GM19193 (cell line): ENCODE measurements around the gene PTPRT.

Experiments used
- POLR2A ChIP-seq: IDR thresholded peaks from 4 replicates; pipeline ENCODE4 v1.6.1; 2011; ENCODE audit not compliant: insufficient read depth, insufficient read length; ENCODE audit errors: extremely low read depth

The PTPRT gene

DNA sequence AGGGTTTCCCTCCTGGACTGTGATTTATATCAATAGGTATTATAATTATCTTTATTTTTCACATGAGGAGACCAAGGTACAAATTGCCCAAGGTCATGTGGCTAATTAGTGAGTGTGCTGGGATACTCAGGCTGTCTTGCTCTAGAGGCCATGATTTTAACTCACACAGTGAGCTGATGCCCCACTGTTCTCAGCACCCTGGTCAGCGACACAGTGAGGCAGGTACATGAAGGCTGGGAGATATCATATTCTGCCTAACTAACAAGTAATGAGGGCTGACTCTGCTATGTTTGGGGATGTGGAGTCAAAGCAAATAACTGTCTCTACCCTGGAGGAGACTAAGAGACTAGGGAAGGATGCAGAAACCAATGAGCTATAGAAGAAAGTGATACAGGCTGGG, 501.1 kb downstream of the PTPRT start:
- no peak for TF ChIP-seq POLR2A

DNA sequence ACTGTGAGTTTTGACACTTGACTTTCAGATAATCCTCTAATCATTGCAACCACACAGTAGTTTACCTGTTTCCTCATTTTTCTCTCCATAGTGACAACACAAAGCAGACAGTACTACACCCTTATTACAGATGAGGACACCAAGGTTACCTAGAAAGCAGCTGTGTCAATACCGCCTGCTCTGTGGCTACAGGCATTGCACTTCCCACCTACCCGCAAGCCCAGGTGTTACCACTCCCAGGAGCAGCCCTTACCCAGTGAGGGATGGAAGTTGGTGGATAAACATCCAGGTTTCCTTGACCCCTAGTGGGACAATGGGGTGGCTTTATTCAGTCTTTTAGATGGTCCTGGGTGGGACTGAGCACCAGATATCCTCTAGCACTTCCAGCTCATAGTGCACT, 503.6 kb downstream of the PTPRT start:
- TF ChIP-seq POLR2A = no peak

GRCh38 chr20:42678895-42679294, 510.8 kb downstream of the PTPRT start:
- no peak for TF ChIP-seq POLR2A

- no peak for TF ChIP-seq POLR2A
These were observed 533.6 kb downstream of the PTPRT start for GRCh38 chr20:42656130-42656529.

DNA sequence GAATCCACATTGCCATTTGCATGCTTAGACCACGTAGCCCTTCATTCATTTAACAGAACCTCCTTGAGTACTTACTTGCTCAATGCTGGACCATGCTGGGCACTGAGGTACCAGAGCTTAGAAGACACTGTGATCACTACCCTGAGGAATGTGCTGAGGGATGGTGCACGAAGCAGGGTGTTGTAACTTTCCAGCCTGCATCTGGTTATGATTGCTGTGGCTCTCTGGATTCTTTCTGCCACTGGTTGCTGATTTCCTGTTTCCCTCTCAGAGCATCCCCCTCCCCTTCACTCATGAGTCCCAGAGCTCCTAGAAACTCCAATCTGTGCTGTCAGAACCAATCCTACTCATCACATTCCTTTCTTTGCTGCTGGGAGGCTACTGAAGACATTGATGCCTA, 537.4 kb downstream of the PTPRT start:
- no peak for TF ChIP-seq POLR2A

DNA sequence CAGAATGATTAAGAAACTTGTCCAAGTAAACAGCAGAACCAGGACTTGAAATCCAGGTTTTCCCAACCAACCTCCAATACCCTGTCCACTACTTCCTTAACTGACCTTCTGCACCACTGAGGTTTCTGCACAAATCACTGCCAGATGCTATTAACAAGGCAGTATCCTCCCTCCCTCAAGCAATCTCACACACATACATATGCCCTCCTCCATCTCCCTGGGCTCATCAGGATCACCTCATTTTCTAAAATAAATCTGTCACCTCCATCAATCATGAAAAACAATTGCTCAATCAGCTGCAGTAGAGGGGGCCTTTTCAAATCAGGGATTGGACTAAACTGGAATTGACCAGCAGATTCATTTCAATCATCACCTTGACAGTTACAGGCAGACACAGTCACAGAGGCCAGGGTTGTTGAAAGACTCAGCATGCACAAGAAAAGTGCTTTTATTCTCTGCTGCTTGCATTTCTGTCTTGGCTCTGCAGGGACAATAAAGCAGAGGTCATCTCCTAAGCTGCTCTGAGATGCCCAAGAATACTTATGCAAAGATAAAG, 539.4 kb downstream of the PTPRT start:
- no peak for TF ChIP-seq POLR2A

GRCh38 chr20:42649748-42650147, 540.0 kb downstream of the PTPRT start:
- no peak for TF ChIP-seq POLR2A

DNA sequence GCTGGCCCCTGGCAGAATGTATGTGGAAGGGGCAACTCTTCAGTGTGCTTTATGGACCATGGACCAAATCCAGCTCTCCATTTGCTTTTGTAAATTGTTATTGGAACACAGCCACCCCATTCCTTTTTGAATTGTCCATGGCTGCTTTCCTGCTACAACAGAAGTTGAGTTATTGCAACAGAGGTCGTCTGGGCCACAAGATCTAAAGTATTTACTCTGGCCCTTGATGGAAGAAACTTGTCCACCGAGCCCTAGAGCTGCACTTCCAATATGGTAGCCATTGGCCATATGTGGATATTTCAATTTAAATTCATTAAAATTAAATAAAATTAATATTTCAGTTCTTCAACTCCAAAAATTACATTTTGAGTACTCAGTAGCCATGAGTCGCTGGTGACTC, 543.5 kb downstream of the PTPRT start:
- TF ChIP-seq POLR2A = no peak

- no peak for TF ChIP-seq POLR2A
These were observed 547.8 kb downstream of the PTPRT start for GRCh38 chr20:42641886-42642285.

DNA sequence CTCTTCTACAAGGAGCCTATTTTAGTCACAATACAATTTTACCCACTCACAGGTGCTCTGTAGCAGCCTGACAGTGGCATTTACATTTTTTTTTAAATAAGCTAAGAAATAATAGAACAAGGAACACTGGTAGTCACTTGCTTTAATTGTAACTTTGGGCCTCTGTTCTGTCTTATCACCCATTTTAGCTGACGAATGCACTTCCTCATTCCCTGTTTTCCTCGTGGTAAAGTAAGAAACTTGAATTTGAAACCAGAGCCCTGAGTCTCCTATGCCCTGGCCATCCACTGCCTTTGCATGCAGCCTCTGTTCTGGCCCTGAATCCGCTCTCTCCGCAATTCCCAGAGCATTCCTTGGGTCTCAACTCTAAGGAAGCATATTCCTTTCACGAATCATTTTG, 550.6 kb downstream of the PTPRT start:
- no peak for TF ChIP-seq POLR2A

- TF ChIP-seq POLR2A = no peak
These were observed 553.9 kb downstream of the PTPRT start for GRCh38 chr20:42635699-42636411.

DNA sequence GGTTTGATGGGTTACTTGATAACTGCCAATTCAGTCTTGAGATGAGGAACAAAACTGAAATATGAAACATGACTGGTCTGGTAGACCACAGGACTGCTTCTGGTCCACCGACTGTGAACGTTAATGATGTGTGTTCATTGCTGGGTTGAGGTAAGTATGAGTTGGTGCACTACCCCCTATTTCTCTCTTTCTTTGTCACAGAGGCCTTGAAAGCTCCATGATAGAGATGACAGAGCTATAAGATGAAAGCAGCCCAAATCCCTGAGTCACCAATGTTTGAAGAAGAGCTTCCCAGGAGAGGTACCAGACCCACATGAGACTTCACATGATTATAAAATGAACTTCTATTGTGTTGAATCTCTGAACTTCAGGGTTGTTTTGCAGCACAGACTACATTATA, 555.5 kb downstream of the PTPRT start:
- TF ChIP-seq POLR2A = no peak

DNA sequence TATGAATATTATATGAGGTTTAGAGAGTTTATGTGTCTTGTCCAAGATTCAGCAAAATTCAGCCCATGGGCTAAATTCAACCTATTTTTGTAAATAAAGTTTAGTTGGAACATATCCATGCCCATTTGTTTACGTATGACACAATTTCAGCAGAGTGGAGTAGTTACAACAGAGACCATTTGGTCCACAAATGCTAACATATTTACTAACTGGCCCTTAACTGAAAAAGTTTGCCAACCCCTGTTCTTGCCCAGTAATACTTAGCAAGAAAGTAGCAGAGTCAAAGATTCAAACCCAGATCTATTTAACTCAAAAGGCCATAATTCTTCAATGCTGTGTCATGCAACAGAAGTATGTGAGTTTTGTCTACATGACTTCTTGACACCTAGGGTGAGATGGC, 561.0 kb downstream of the PTPRT start:
- TF ChIP-seq POLR2A = no peak

DNA sequence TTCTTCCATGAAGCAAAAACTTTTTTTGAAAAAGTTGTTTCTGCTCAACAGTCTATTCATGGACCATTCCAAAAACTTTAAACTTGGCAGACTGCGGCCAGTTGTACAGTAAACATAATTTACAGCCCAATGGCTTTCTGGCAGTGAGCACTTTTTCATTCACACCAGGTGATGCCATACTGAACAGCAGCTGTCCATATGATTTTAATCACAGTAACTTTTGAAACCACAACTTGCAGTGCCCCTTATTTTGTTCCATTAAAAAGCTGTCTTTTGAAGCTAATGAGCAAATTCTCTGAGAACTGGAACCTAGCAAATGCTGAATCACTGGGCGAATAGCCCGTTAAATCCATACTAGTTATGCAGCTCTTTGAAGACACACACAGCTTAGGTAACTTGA, 576.6 kb downstream of the PTPRT start:
- TF ChIP-seq POLR2A = no peak

GRCh38 chr20:42611889-42612837, 577.5 kb downstream of the PTPRT start:
- no peak for TF ChIP-seq POLR2A

GRCh38 chr20:42611423-42611822, 578.3 kb downstream of the PTPRT start:
- TF ChIP-seq POLR2A = no peak
